CD4-positive, alpha-beta T cell treated with Interleukin-2 at 100 ng/mL for 4 hours (primary cell): ENCODE results near the gene NGF.

Experiments
- DNase-seq: peaks from one replicate; pipeline ENCODE4 v3.0.0-alpha.2; 2020; ENCODE audit warnings: low spot score

NGF gene

GRCh38 chr1:115238336-115239147, 99.5 kb downstream of the NGF start:
- DNase-seq = no peak

GRCh38 chr1:115237507-115237906, 100.5 kb downstream of the NGF start:
- no peak for DNase-seq

- no peak for DNase-seq
Observed at GRCh38 chr1:115237023-115237422, 101.0 kb downstream of the NGF start.
